Colon (tissue), 2 donors: ENCODE measurements around the gene PKP2.
A peak's percentile ranks its signal among the peaks of the same experiment; 100 is the strongest.

ENCODE experiments used
- FAIRE-seq: peaks from 2 replicates; lab custom pipeline; 2012; peaks lifted over from hg19 to GRCh38; lab: Jason Lieb, UNC
- donor health status: control.
- donor health status: control.

PKP2 gene

GRCh38 chr12:32809196-32809595 lies 87.4 kb downstream of the PKP2 start:
- FAIRE-seq: no peak

DNA sequence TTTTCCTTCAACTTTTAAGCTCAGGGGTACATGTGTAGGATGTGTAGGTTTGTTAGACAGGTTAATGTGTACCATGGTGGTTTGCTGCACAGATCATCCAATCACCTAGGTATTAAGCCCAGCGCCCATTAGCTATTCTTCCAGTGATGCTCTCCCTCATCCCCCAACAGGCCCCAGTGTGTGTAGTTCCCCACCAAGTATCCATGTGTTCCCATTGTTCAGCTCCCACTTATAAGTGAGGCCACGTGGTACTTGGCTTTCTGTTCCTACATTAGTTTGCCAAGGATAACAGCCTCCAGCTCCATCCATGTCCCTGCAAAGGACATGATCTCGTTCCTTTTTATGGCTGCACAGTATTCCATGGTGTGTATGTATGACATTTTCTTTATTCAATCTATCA lies 92.3 kb downstream of the PKP2 start:
- no peak for FAIRE-seq

GRCh38 chr12:32801269-32801980 lies 95.2 kb downstream of the PKP2 start:
- FAIRE-seq: no peak

DNA sequence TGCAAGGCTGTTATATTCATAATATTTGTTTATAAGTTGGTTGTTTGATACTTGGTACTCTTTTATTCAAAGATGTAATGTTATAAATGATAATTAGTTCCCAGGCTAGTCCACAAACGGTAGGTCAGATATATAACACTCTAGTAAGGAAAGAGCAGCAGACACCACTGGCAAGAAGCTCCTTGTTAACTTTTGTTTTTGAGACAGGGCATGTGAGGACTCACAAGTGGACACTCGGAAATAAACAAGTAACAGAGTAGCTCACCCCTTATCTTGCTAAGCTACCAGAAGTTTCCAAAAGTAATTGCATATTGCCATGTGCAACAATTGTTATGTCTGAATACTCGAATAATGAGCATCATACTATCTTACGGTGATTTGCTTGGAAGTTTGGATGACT lies 102.3 kb downstream of the PKP2 start:
- FAIRE-seq: no peak

- no peak for FAIRE-seq
Observed at GRCh38 chr12:32789916-32790315, 106.7 kb downstream of the PKP2 start.

GRCh38 chr12:32789446-32789845 lies 107.1 kb downstream of the PKP2 start:
- FAIRE-seq: no peak

GRCh38 chr12:32788405-32788804 lies 108.2 kb downstream of the PKP2 start:
- no peak for FAIRE-seq

GRCh38 chr12:32785557-32785956 lies 111.0 kb downstream of the PKP2 start:
- FAIRE-seq: no peak

- FAIRE-seq: no peak
Observed at GRCh38 chr12:32783029-32783428, 113.5 kb downstream of the PKP2 start.

- FAIRE-seq: no peak
Observed at GRCh38 chr12:32780071-32780470, 116.5 kb downstream of the PKP2 start.

- no peak for FAIRE-seq
Observed at GRCh38 chr12:32777691-32778175, 118.8 kb downstream of the PKP2 start.

GRCh38 chr12:32777159-32777558 lies 119.4 kb downstream of the PKP2 start:
- FAIRE-seq: no peak

DNA sequence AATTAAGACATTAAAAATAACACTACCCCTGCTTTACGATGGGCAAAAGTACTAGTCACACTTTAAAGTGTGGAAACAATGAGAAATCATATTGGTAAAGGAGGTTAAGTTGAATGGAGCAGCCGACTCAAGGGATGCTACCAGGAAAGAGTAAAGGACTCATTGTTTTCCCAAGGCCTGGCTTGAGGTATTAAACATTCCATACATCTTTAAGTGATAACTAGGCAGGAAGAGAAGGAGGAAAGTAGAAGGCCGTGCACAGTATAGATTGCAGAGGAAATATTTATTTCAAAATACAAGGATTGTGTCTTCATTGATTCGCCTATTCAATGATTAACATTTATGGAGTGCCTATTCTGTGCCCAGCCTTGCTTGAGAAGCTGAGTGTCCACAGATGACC lies 120.3 kb downstream of the PKP2 start:
- FAIRE-seq: no peak

DNA sequence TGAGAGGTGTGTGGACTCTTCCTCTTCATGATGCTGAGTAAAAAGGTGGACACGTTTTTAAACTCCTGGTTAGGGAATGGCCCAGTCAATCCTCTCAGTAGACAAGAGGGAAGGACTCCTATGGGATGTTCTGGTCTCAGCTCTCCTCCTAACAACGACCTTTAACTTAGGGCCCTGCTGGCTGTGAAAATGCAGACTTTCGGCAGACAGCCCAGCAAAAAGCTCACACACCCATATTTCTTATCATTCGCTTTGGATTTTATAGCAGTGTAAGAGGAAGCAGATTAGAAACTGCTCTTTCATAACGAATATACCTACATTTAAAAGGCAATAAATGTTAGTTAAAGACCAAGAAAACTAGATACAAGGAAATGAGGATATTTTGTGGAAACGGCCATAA lies 122.9 kb downstream of the PKP2 start:
- FAIRE-seq: peak; percentile 68

DNA sequence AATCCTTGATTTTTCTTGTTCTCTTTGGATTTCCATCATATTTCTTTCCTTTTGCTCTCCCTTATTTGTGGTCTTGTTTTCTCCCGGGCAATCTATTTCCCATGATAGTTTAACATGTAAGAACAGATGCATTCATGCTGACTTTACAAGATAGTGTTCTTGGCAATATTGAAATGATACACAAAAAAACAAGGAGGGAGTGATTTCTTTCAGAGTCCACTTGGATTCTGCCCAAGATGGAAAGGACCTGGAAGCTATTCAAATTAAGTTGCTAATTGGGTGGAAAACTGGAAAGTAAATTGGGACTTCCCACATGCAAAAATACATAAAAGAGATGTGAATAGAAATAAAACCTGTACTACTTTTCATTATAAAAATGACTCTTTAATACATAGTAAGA lies 126.4 kb downstream of the PKP2 start:
- no peak for FAIRE-seq

DNA sequence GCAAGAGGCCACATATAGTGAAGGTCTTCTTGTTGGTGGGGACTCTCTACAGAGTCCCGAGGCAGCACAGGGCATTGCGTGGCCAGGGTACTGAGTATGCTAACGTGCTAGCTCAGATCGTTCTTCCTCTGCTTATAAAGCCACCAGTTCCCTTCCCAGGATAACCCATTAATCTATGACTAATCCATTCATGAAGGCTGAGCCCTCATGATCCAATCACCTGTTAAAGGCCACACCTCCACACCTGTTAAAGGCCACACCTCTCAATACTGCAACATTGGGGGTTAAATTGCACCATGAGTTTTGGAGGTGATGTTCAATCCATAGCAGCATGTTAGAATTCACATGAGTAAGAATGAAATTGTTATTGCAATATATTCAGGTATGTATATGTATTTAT lies 128.1 kb downstream of the PKP2 start:
- FAIRE-seq: no peak

DNA sequence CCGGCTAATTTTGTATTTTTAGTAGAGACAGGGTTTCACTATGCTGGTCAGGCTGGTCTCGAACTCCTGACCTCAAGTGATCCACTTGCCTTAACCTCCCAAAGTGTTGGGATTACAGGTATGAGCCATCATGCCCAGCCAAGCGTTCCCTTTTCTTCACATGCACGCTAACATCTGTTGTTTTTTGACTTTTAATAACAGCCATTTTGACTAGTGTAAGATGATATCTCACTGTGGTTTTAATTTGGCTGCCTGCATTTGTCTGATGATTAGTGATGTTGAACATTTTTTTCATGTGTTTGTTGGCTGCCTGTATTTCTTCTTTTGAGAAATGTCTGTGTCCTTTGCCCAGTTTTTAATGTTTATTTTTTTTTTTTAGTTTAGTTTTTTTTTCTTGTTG lies 130.7 kb downstream of the PKP2 start:
- no peak for FAIRE-seq

GRCh38 chr12:32761716-32762115 lies 134.9 kb downstream of the PKP2 start:
- no peak for FAIRE-seq

DNA sequence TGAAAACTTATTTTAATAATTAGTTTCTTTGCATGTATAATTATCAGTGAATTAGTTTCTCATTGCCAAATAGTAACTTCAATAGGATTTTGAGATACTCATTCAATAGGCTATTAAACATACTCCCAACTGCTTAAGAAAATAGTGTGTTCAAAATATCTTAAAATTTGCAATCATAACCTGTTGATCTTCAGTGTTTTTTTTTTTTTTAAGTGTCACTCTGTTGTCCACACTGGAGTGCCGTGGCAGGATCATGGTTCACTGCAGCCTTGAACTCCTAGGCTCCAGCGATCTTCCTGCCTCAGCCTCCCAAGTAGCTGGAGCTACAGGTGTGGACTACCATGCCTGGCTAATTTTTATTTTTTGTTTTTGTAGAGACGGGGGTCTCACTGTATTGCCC lies 139.4 kb downstream of the PKP2 start:
- FAIRE-seq: no peak

DNA sequence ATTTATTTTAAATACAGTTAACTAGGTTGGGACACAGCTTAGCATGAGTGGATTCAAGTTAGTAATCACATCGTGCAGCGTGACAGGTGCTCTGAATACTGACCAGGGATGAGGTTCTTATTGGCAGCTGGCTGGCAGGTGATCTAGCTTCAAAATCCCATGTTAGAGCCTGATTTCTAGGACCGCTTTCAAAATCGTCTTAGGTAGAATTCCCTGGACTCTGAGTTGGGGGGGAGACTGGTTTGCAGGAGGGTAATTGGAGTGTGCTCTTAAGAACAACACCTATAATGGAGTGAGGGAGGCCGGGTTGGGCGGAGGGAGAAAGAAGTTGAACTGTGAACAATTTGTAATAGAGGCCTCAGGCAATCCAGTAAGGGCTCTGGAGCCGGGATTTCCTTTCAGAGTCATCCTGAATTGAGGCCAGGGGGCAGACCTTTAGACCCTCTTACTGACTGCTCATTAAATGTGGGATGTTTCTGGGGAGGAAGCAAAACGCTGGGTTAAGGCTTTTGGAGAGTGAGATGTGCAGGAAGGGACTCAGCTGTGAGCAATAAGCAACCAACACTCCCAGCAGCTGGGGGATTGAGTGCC lies 140.0 kb downstream of the PKP2 start:
- no peak for FAIRE-seq

GRCh38 chr12:32755654-32756475 lies 140.7 kb downstream of the PKP2 start, which contains the start of gene YARS2:
YARS2 (minus strand) TSS chr12:32755897; CDS start chr12:32755874, 23 bp downstream.
- peak; percentile 10 for FAIRE-seq

- no peak for FAIRE-seq
Observed at GRCh38 chr12:32755051-32755653, 141.4 kb downstream of the PKP2 start.

DNA sequence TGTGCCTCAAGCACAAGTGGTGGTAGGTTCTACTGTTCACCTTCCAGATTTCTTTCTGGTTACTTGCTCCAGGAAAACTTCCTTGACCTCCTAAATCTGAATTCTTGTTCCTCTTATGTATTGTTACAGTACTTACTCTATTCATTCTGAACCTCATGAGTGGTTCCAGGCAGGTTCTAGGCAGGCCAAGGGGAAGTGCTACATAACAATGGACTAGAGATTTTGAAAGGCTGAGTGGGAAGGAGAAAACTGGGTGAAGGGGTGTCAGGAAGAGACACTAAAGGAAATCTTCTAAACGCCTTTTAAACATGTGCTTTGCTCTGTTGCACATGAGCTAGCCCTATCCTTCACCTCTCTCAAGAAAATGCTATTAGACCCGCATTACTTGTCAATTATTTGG lies 142.5 kb downstream of the PKP2 start:
- no peak for FAIRE-seq
